NCI-H2029 treated with DMSO at 0.1 percent for 48 hours (cell line): ENCODE data around the gene NKAIN4.

ENCODE experiments used
- DNase-seq: peaks from one replicate; lab custom pipeline; 2025; lab: John Stamatoyannopoulos, UW

NKAIN4 gene

DNA sequence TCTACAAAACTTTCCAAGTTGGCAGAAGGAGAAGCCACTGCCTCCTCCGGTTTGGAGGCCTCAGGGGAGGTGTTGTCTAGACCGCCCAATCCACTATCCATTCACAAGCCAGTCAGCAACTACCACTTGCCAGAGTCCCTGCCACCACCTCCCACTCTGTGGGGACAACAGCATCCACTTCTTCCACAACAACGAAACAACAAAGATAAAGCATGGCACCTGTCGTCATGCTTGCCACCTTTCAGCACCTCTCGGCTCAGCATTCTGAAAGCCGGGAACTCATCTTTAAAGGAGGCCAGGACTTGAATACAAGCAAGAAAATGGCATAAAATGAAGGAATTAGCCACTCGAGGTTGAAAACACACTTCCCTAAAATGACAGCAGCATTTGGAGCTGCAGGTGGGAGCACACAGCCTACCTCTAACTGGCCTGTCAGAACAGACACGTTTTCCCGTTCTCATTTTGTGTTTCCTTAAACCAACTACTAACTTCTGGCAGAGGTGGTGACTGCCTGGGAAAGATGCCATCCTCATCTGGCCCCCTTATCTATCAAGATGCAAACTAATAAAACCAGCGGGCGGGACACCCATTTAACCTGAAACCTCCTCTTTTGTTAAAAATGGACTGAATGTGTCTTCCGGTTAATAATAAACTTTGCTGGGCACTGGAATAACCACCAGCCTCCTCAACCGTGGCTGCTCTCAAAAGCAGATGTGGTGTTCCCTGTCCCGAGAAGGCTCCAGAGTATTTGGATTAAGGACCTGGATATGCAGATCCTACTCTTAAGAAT lies 60.1 kb downstream of the NKAIN4 start:
- no peak for DNase-seq

- no peak for DNase-seq
Measured at GRCh38 chr20:63192721-63193120, 61.5 kb downstream of the NKAIN4 start.

DNA sequence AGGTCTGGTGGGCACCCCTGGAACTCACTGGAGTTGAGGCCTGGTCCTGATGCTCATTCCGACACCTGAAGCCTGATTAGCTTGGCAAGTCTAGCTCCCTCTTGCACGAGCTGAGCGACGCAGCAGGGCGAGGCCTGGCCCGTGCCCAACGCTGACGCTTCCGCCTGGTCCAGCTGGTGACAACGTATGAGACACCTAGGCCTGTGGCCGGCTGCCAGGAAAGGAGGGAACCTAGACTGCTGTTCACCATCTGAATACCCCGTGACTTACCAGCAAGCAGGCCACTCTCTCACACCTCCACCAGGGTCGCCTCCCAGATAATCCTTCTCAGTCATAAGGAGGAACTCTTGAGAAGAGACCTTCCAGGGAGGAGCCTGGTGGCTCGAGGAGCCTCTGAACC lies 62.9 kb downstream of the NKAIN4 start:
- DNase-seq = peak; percentile 81

DNA sequence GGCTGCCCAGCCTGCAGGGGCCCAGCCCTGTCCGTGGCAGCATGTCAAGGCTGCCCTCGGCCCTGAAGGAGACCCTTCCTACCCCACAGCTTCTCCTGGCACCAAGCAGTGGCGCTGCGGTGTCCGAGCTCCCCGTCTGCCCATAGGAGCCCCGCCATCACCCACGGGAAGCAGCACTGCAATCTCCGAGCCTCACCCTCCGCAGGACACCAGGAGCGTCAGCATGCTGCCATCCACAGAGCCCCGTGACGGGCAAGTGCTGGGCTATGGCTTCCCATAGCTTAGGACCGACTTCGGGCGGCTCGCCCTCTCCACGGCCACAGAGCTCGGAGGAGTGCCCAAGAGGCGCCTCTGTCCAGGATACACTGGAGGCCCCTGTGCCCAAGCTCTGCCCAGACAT lies 63.4 kb downstream of the NKAIN4 start:
- DNase-seq = no peak
